ENCODE results near the gene SPIRE2. TPM values are rescaled to one million over a fixed set of nuclear protein-coding genes. Genes with fewer than 3 reads are reported as not detected.

Gene SPIRE2
- polyA plus RNA-seq, 1 donor (not counting 4 experiments of a cell fraction or from before 2014, with no cell fraction given), result 1.1 TPM

- Histone ChIP-seq H3K4me2 (ENCODE audit: control insufficient read depth, extremely low read depth, insufficient read depth, low read depth, low read length) (peak overlapping the region; percentile 78), H4K20me1 (ENCODE audit: control insufficient read depth, extremely low read depth, insufficient read depth, low read length) (peaks cover 16% of the 10 kb centered on the region), H2AFZ (ENCODE audit: control insufficient read depth, low read length) (no peak overlapping the region), H3K36me3 (ENCODE audit: control insufficient read depth in 2 of 2, extremely low read depth in 1 of 2, insufficient read depth in 2 of 2, low read length in 2 of 2) (peaks cover 33 to 42% of the 10 kb centered on the region in 2 experiments), H3K79me2 (ENCODE audit: control insufficient read depth, insufficient read depth, low read length) (peaks cover 66% of the 10 kb centered on the region), H3K9me1 (ENCODE audit: control insufficient read depth, extremely low read depth, insufficient read depth, low read length) (no peaks in the 10 kb centered on the region), H3K4me3 (ENCODE audit: control insufficient read depth in 2 of 3, extremely low read depth in 1 of 3, insufficient read depth in 2 of 3, low read depth in 1 of 3, low read length in 3 of 3) (no peak overlapping the region), H3K9me3 (ENCODE audit: control insufficient read depth, low read depth, low read length) (no peaks in the 10 kb centered on the region), H3K9ac (ENCODE audit: control insufficient read depth, extremely low read depth, insufficient read depth, low read length) (peak overlapping the region; percentile 41), H3K27me3 (ENCODE audit: control insufficient read depth, extremely low read depth, insufficient read depth, low read length) (no peaks in the 10 kb centered on the region), H3K4me1 (ENCODE audit: control insufficient read depth, extremely low read depth, insufficient read depth, low read length) (peaks cover 16% of the 10 kb centered on the region), H3K27ac (ENCODE audit: control insufficient read depth, insufficient read depth, low read length) (peak overlapping the region; percentile 71)
- FAIRE-seq (peak; percentile 86), DNase-seq (ENCODE audit: low read depth, low spot score) (peak; percentile 70)
- no peak for TF ChIP-seq CTCF (optimal IDR thresholded peaks at IDR 0.05 in 1 of 3, IDR thresholded peaks at IDR 0.05 in 1 of 3, conservative IDR thresholded peaks at IDR 0.05 in 1 of 3; ENCODE audit: extremely low read depth in 1 of 3, insufficient read depth in 2 of 3, low read length in 3 of 3)
- no peak for TF ChIP-seq EZH2 (IDR thresholded peaks at IDR 0.05; ENCODE audit: low read length)
- dilution Hi-C loops (cut with MboI; ENCODE audit: extremely low pct_ligation_motif_present, low sequenced_read_pairs), result no loop called here
Measured at GRCh38 chr16:89880477-89881367, 52.4 kb downstream of the SPIRE2 start.

GRCh38 chr16:89881368-89881730 is 53.1 kb downstream of the SPIRE2 start:
- dilution Hi-C loops (cut with MboI; ENCODE audit: extremely low pct_ligation_motif_present, low sequenced_read_pairs), result no loop called here
- Histone ChIP-seq H3K4me3 (ENCODE audit: control insufficient read depth in 2 of 3, extremely low read depth in 1 of 3, insufficient read depth in 2 of 3, low read depth in 1 of 3, low read length in 3 of 3) (no peak overlapping the region), H4K20me1 (ENCODE audit: control insufficient read depth, extremely low read depth, insufficient read depth, low read length) (peaks cover 16% of the 10 kb centered on the region), H3K9ac (ENCODE audit: control insufficient read depth, extremely low read depth, insufficient read depth, low read length) (no peak overlapping the region), H3K27ac (ENCODE audit: control insufficient read depth, insufficient read depth, low read length) (peak overlapping the region; percentile 71), H3K36me3 (ENCODE audit: control insufficient read depth in 2 of 2, extremely low read depth in 1 of 2, insufficient read depth in 2 of 2, low read length in 2 of 2) (peaks cover 33 to 42% of the 10 kb centered on the region in 2 experiments), H3K79me2 (ENCODE audit: control insufficient read depth, insufficient read depth, low read length) (peaks cover 59% of the 10 kb centered on the region), H3K4me2 (ENCODE audit: control insufficient read depth, extremely low read depth, insufficient read depth, low read depth, low read length) (peak overlapping the region; percentile 78), H2AFZ (ENCODE audit: control insufficient read depth, low read length) (no peak overlapping the region), H3K27me3 (ENCODE audit: control insufficient read depth, extremely low read depth, insufficient read depth, low read length) (no peaks in the 10 kb centered on the region), H3K9me3 (ENCODE audit: control insufficient read depth, low read depth, low read length) (no peaks in the 10 kb centered on the region), H3K9me1 (ENCODE audit: control insufficient read depth, extremely low read depth, insufficient read depth, low read length) (no peaks in the 10 kb centered on the region), H3K4me1 (ENCODE audit: control insufficient read depth, extremely low read depth, insufficient read depth, low read length) (peaks cover 16% of the 10 kb centered on the region)
- TF ChIP-seq CTCF (optimal IDR thresholded peaks at IDR 0.05 in 1 of 3, IDR thresholded peaks at IDR 0.05 in 1 of 3, conservative IDR thresholded peaks at IDR 0.05 in 1 of 3; ENCODE audit: extremely low read depth in 1 of 3, insufficient read depth in 2 of 3, low read length in 3 of 3) (no peak), EZH2 (IDR thresholded peaks at IDR 0.05; ENCODE audit: low read length) (no peak)
- FAIRE-seq (no peak), DNase-seq (ENCODE audit: low read depth, low spot score) (no peak)
